ENCODE measurements around the gene TUBAL3. TPM values are rescaled to one million over a fixed set of nuclear protein-coding genes. Genes with fewer than 3 reads are reported as not detected.
A peak's percentile ranks its signal among the peaks of the same experiment; 100 is the strongest.

Gene TUBAL3
- 8.4 and 9.7 TPM in 2 replicates for total RNA-seq (2011; cell fraction: chromatin; rRNA removed; ENCODE audit: low replicate concordance)
- 4.3 TPM in 2 replicates for total RNA-seq (2011; cell fraction: nucleolus; rRNA removed)
- total RNA-seq (2011; cell fraction: nucleoplasm; rRNA removed), result 3.1 and 4.9 TPM in 2 replicates
- total RNA-seq (2014; rRNA removed) (6.6 and 7.8 TPM in 2 replicates), total RNA-seq (2014; rRNA removed; fragmentation: Illumina TruSeq; extraction: Trizol) (6.9 and 7.8 TPM in 2 replicates), total RNA-seq (2015; rRNA removed; fragmentation: Illumina TruSeq; extraction: Trizol) (6.3 and 7.5 TPM in 2 replicates), total RNA-seq (2021) (6.3 and 6.8 TPM in 2 replicates), polyA plus RNA-seq (2011; rRNA removed) (4.7 and 10.1 TPM in 2 replicates), polyA plus RNA-seq (2014; fragmentation: Illumina TruSeq; extraction: Trizol) (8.5 and 9.8 TPM in 2 replicates), polyA plus RNA-seq (2014; fragmentation: Nextera tagmentation; extraction: Ambion mirVana) (10 to 100 TPM in 1 of 2 experiments, 1 to 10 TPM in 1; 8.3 to 10.1 TPM), polyA plus RNA-seq (2014; rRNA removed) (5.5 TPM in 2 replicates), polyA minus RNA-seq (2011; rRNA and poly(A)+ RNA removed) (4.2 and 7.3 TPM in 2 replicates), Bru-seq, nascent RNA (percentile 66 among the genes with signal in this experiment), BruChase-seq, experiment 1, labeled RNA remaining after a 2-hour chase (percentile 60 among the genes with signal in this experiment), BruChase-seq, experiment 2, labeled RNA remaining after a 6-hour chase (percentile 57 among the genes with signal in this experiment)
- 3.6 and 10.6 TPM in 2 replicates for polyA plus RNA-seq (2011; cell fraction: cytosol; rRNA removed)
- 4.4 and 8.6 TPM in 2 replicates for polyA plus RNA-seq (2011; cell fraction: nucleus; rRNA removed)
- 8.6 and 9.6 TPM in 2 replicates for polyA plus RNA-seq (2012)
- 0.91 and 3.4 TPM in 2 replicates for polyA minus RNA-seq (2011; cell fraction: cytosol; rRNA and poly(A)+ RNA removed)
- 2.3 and 2.4 TPM in 2 replicates for polyA minus RNA-seq (2011; cell fraction: nucleus; rRNA and poly(A)+ RNA removed)
- long read RNA-seq, experiment 1, partial matches to known transcripts, result 6 of 28 reads
- long read RNA-seq, experiment 1, other reads (novel, unspliced or antisense), result 22 of 28 reads
- long read RNA-seq, experiment 2, partial matches to known transcripts, result 3 of 13 reads
- long read RNA-seq, experiment 2, other reads (novel, unspliced or antisense), result 10 of 13 reads
- long read RNA-seq, experiment 3, partial matches to known transcripts, result 2 of 13 reads
- long read RNA-seq, experiment 3, other reads (novel, unspliced or antisense), result 11 of 13 reads

DNA sequence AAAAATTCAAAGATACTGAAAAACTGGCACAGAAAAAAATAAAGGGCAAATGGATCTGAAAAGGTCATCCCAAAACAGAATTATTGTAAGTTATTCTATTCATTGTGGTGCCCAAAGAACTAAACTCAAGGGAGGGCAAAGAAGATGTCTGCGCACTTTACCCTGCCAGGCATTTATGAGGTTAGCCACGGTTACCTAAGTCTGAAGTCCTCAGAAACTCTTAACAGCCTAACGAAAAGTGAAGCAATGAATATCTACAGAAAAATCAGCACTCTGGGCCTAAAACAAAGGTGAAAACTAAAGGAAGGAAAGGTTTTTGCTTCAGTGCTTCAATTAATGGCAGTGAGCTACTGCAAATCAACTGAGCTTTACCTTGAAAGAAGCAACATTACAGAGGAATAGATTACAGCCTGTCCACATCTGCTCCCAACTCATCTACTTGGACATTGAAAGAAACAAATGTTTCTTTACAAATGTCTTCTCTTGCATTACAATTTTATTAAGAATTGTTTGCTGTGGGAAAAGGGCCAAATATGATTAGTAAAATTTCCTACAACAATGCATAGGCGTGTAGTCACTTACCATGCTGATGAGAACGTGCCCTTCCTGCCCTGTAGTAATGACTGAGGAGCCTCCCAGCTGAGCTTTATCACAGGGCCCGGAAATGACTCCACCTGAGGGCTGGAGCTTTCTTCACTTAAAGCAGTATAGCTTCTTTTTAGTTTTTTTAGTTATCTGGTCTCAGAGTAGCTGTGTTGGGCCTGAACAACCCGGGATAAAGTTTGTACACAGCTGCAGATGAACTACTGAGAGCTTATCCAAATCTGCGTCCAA is at the start of gene TUBAL3:
Gene TUBAL3 (minus strand): TSS at position 621 of the 834 bp plus-strand sequence. CDS start 36 bp downstream, at position 585.
- TSS peak; percentile 77 for BruUV-seq (replicated peaks)
- Histone ChIP-seq H3K9me1 (ENCODE audit: control insufficient read depth, insufficient read depth, low read length) (no peaks in the 10 kb centered on the region), H3K36me3 (ENCODE audit: control insufficient read depth, insufficient read depth, low read length) (no peaks in the 10 kb centered on the region; the same call in 2 of the 3 replicates), H3K4me3 (peak within 1 kb of the TSS; percentile 20; the same call in 1 of the 2 replicates), H3K9ac (ENCODE audit: insufficient read depth in 1 of 2, low read depth in 2 of 2, low read length in 2 of 2) (peak within 1 kb of the TSS in 1 of 2 experiments; percentile 45; a peak in 1 of 4 replicates), H3K27me3 (ENCODE audit: control insufficient read depth in 2 of 2, insufficient read depth in 2 of 2, low read length in 2 of 2) (no peaks in the 10 kb centered on the region), H3K4me2 (ENCODE audit: insufficient read depth, low read length) (peak within 1 kb of the TSS; percentile 51), H3K79me2 (ENCODE audit: control insufficient read depth, insufficient read depth, low read length) (no peaks in the 10 kb centered on the region), H3K27ac (ENCODE audit: extremely low read depth, low read depth, low read length) (peak within 1 kb of the TSS; percentile 51), H4K20me1 (replicated peaks; ENCODE audit: control insufficient read depth, insufficient read depth, low read length) (no peaks in the 10 kb centered on the region), H2AFZ (ENCODE audit: low read depth, low read length) (peak within 1 kb of the TSS; percentile 87), H3K4me1 (replicated peaks in 1 of 2; ENCODE audit: control insufficient read depth in 2 of 2, insufficient read depth in 2 of 2, low read length in 2 of 2) (peaks cover 2 to 21% of the 10 kb centered on the region in 2 experiments; a peak in 3 of 5 replicates), H3K9me3 (replicated peaks; ENCODE audit: control insufficient read depth, insufficient read depth, low read depth, low read length) (no peaks in the 10 kb centered on the region)
- ATAC-seq, result peak; percentile 99
- DNase-seq (ENCODE audit: extremely low read depth in 1 of 4, low spot score in 3 of 4), result peak; percentile 21 to 82 (median 52)
- 19% methylated on average over 8 of the region's 8 CpGs for WGBS (ENCODE audit: insufficient coverage, low coverage, missing lambda C conversion rate)
- intact Hi-C loops (cut with micrococcal nuclease) (no loop called here), in situ Hi-C loops (cut with MboI) (no loop called here)
- ChIA-PET CTCF (ENCODE audit: low intra/inter-chr PET ratio) (no interaction called here), POLR2A (interaction anchor here (1.0 to 1.2 kb wide), 2 partner anchors 13 to 537 kb away, joined by 3 to 4 read pairs; no protein-coding TSS in a partner anchor)
- FAIRE-seq, result peak; percentile 88
- TF ChIP-seq ZNF668 (CRISPR knock-in tag; IDR thresholded peaks at IDR 0.05), result no peak
- no peak for TF ChIP-seq SRF (CRISPR knock-in tag; IDR thresholded peaks at IDR 0.05)
- TF ChIP-seq NFRKB (IDR thresholded peaks at IDR 0.05; ENCODE audit: low read depth), result no peak
- TF ChIP-seq CCNT2 (IDR thresholded peaks at IDR 0.05; ENCODE audit: borderline replicate concordance, extremely low read depth, insufficient read length, low read depth, low read length), result no peak
- peak in 1 of 2 experiments; percentile 53; a peak in 2 of 3 replicates for TF ChIP-seq CBX3 (IDR thresholded peaks at IDR 0.05; ENCODE audit: borderline replicate concordance in 1 of 2, low read length in 2 of 2)
- TF ChIP-seq, protein P1, sequence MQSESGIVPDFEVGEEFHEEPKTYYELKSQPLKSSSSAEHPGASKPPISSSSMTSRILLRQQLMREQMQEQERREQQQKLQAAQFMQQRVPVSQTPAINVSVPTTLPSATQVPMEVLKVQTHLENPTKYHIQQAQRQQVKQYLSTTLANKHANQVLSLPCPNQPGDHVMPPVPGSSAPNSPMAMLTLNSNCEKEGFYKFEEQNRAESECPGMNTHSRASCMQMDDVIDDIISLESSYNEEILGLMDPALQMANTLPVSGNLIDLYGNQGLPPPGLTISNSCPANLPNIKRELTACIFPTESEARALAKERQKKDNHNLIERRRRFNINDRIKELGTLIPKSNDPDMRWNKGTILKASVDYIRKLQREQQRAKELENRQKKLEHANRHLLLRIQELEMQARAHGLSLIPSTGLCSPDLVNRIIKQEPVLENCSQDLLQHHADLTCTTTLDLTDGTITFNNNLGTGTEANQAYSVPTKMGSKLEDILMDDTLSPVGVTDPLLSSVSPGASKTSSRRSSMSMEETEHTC (IDR thresholded peaks at IDR 0.05), result no peak
- no peak for TF ChIP-seq STAT5A (IDR thresholded peaks at IDR 0.05; ENCODE audit: borderline replicate concordance, low read length)
- TF ChIP-seq BDP1 (IDR thresholded peaks at IDR 0.05; ENCODE audit: insufficient read depth, insufficient read length), result no peak
- no peak for TF ChIP-seq HNRNPK (IDR thresholded peaks at IDR 0.05; ENCODE audit: low read depth, low read length, poor library complexity, severe bottlenecking)
- TF ChIP-seq, protein P2, sequence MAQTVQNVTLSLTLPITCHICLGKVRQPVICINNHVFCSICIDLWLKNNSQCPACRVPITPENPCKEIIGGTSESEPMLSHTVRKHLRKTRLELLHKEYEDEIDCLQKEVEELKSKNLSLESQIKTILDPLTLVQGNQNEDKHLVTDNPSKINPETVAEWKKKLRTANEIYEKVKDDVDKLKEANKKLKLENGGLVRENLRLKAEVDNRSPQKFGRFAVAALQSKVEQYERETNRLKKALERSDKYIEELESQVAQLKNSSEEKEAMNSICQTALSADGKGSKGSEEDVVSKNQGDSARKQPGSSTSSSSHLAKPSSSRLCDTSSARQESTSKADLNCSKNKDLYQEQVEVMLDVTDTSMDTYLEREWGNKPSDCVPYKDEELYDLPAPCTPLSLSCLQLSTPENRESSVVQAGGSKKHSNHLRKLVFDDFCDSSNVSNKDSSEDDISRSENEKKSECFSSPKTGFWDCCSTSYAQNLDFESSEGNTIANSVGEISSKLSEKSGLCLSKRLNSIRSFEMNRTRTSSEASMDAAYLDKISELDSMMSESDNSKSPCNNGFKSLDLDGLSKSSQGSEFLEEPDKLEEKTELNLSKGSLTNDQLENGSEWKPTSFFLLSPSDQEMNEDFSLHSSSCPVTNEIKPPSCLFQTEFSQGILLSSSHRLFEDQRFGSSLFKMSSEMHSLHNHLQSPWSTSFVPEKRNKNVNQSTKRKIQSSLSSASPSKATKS (CRISPR knock-in tag; IDR thresholded peaks at IDR 0.05), result no peak
- no peak for TF ChIP-seq KLF16 (IDR thresholded peaks at IDR 0.05)

All from K562 (cell line).